ENCODE results near the gene TEFM.
"Not testable (repeated sequence)": the region's sequence is repeated elsewhere in the genome, so short reads cannot be mapped to it uniquely, and the experiment has no call there.

Gene TEFM

DNA sequence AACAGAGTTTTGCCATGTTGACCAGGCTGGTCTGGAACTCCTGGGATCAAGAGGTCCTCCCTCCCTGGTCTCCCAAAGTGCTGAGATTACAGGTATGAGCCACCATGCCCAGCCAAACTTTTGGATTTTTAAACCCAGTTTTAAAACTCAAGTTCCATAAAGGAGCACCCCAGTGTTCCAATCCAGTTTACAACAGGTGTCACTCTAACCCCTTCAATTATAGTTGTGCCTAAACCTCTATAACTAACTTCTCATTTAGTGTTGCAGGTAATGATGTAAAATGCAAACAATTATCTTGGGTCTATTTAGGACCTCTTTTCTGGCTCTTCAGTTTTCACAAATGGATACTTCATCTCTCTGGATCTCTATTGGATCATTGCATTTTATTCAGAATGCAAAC is 7.9 kb upstream of the TEFM start:
- no peak overlapping the region for H2AFZ ChIP-seq (ENCODE audit: low read length)
- no peak overlapping the region for H3K4me3 ChIP-seq (ENCODE audit: low read depth, low read length, poor library complexity, severe bottlenecking)
- H3K9me3 ChIP-seq (ENCODE audit: low read length): no peaks in the 10 kb centered on the region
- H4K20me1 ChIP-seq (ENCODE audit: insufficient read depth, low read length): no peaks in the 10 kb centered on the region
- H3K27me3 ChIP-seq (ENCODE audit: insufficient read depth, low read length): no peaks in the 10 kb centered on the region
- no peak overlapping the region for H3K9ac ChIP-seq (ENCODE audit: low read length)
- no peaks in the 10 kb centered on the region for H3K36me3 ChIP-seq (ENCODE audit: insufficient read depth, low read length)
- no peaks in the 10 kb centered on the region for H3K79me2 ChIP-seq (ENCODE audit: insufficient read depth, low read length)
- H3K9me2 ChIP-seq (ENCODE audit: low read depth, low read length): no peaks in the 10 kb centered on the region
- no peak overlapping the region for H3K4me2 ChIP-seq (ENCODE audit: low read length)
- no peak overlapping the region for H3K27ac ChIP-seq (ENCODE audit: low read depth, low read length, poor library complexity, severe bottlenecking)
- peaks cover under 1% of the 10 kb centered on the region for H3K4me1 ChIP-seq (ENCODE audit: insufficient read depth, low read length, severe bottlenecking)
- no peaks in the 10 kb centered on the region for H3F3A ChIP-seq (ENCODE audit: insufficient read depth, low read length)
- TF ChIP-seq EZH2 (IDR thresholded peaks at IDR 0.05; ENCODE audit: borderline replicate concordance, low read length): no peak
- TF ChIP-seq, protein P1, sequence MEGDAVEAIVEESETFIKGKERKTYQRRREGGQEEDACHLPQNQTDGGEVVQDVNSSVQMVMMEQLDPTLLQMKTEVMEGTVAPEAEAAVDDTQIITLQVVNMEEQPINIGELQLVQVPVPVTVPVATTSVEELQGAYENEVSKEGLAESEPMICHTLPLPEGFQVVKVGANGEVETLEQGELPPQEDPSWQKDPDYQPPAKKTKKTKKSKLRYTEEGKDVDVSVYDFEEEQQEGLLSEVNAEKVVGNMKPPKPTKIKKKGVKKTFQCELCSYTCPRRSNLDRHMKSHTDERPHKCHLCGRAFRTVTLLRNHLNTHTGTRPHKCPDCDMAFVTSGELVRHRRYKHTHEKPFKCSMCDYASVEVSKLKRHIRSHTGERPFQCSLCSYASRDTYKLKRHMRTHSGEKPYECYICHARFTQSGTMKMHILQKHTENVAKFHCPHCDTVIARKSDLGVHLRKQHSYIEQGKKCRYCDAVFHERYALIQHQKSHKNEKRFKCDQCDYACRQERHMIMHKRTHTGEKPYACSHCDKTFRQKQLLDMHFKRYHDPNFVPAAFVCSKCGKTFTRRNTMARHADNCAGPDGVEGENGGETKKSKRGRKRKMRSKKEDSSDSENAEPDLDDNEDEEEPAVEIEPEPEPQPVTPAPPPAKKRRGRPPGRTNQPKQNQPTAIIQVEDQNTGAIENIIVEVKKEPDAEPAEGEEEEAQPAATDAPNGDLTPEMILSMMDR (IDR thresholded peaks at IDR 0.05; ENCODE audit: low read length): peak; percentile 26; the same call in 1 of the 2 replicates

DNA sequence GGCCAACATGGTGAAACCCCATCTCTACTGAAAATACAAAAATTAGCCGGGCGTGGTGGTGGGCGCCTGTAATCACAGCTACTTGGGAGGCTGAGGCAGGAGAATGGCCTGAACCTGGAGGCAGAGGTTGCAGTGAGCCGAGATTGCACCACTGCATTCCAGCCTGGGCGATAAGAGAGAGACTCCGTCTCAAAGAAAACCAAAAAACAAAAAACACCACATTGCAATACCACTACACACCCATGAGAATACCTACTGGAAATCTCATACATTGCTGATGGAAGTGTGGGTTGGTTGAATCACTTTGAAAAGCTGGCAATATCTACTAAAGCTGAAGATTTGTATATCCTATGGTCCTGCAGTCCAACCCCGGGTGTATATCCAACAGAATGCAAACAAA is 4.1 kb upstream of the TEFM start:
- H3K27ac ChIP-seq (ENCODE audit: low read depth, low read length, poor library complexity, severe bottlenecking); H3K27me3 ChIP-seq (ENCODE audit: insufficient read depth, low read length); H4K20me1 ChIP-seq (ENCODE audit: insufficient read depth, low read length); H3K4me2 ChIP-seq (ENCODE audit: low read length); H3F3A ChIP-seq (ENCODE audit: insufficient read depth, low read length); H3K36me3 ChIP-seq (ENCODE audit: insufficient read depth, low read length); H3K9me2 ChIP-seq (ENCODE audit: low read depth, low read length); H2AFZ ChIP-seq (ENCODE audit: low read length); H3K79me2 ChIP-seq (ENCODE audit: insufficient read depth, low read length); H3K9me3 ChIP-seq (ENCODE audit: low read length); H3K9ac ChIP-seq (ENCODE audit: low read length); H3K4me3 ChIP-seq (ENCODE audit: low read depth, low read length, poor library complexity, severe bottlenecking): not testable (repeated sequence)
- peaks cover 27% of the 10 kb centered on the region for H3K4me1 ChIP-seq (ENCODE audit: insufficient read depth, low read length, severe bottlenecking)

DNA sequence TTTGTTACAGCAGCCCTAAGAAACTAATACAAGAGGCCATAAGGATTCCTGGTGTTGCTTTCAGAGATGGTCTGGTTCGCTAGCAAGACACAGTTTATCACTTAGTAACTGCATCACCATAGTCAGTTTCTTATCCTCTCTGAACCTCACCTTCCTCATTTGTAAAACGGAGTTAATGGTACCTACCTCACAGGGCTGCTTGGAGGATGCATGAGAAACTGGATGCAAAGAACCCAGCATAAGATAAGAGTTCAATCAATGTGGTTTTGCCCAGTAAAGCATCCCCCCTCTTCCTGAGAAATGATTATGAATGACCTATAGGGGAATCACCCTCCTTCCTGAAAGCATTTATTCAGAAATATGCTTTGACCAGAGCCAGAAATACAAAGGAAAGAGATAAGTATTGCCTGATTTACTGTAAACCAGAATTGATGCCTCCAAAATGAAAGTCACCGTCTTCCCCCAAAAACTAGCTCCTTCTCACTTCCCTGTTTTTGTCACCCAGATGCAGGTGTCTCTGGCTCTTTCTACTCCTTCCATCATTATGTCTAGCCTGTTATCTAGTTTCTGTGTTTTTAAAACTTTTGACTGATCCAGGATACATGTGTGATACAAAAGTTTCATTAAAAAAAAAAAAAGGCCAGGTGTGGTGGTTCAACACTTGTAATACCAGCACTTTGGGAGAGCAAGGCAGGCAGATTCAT is 2.8 kb upstream of the TEFM start:
- no peak overlapping the region for H3K4me2 ChIP-seq (ENCODE audit: low read length)
- no peaks in the 10 kb centered on the region for H3F3A ChIP-seq (ENCODE audit: insufficient read depth, low read length)
- H3K36me3 ChIP-seq (ENCODE audit: insufficient read depth, low read length): peaks cover 5% of the 10 kb centered on the region; the same call in 1 of the 2 replicates
- no peaks in the 10 kb centered on the region for H3K27me3 ChIP-seq (ENCODE audit: insufficient read depth, low read length)
- no peaks in the 10 kb centered on the region for H3K9me3 ChIP-seq (ENCODE audit: low read length)
- no peak overlapping the region for H3K9ac ChIP-seq (ENCODE audit: low read length)
- TF ChIP-seq EZH2 (IDR thresholded peaks at IDR 0.05; ENCODE audit: borderline replicate concordance, low read length): no peak
- TF ChIP-seq, protein P1 (IDR thresholded peaks at IDR 0.05; ENCODE audit: low read length): no peak
- H3K4me3 ChIP-seq (ENCODE audit: low read depth, low read length, poor library complexity, severe bottlenecking): no peak overlapping the region
- H3K27ac ChIP-seq (ENCODE audit: low read depth, low read length, poor library complexity, severe bottlenecking): no peak overlapping the region
- peaks cover 13% of the 10 kb centered on the region for H3K79me2 ChIP-seq (ENCODE audit: insufficient read depth, low read length)
- H3K9me2 ChIP-seq (ENCODE audit: low read depth, low read length): no peaks in the 10 kb centered on the region
- peaks cover 38% of the 10 kb centered on the region for H3K4me1 ChIP-seq (ENCODE audit: insufficient read depth, low read length, severe bottlenecking)
- H2AFZ ChIP-seq (ENCODE audit: low read length): no peak overlapping the region
- H4K20me1 ChIP-seq (ENCODE audit: insufficient read depth, low read length): no peaks in the 10 kb centered on the region

DNA sequence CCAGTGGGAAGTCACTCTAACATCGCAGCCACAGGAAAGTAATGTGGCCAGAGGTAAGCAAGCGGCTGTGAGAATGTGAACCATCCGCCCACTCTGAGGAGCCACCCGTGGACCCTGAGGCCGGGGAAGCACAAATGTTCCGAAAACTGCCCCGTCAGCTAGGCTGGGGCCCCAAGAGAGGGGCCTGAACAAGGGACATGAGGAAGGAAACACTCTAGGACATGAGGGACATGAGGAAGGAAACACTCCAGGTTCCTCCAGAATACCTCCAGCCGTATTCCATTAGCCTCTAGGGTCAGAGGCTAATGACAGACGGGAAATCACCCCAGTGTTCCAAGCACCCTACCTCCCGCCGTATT is 317 bp downstream of the TEFM start:
- Histone ChIP-seq H4K20me1 (ENCODE audit: insufficient read depth, low read length) (no peaks in the 10 kb centered on the region), H3K9me3 (ENCODE audit: low read length) (no peaks in the 10 kb centered on the region), H3K27ac (ENCODE audit: low read depth, low read length, poor library complexity, severe bottlenecking) (peak overlapping the region; percentile 22), H3K9me2 (ENCODE audit: low read depth, low read length) (no peaks in the 10 kb centered on the region), H3K36me3 (ENCODE audit: insufficient read depth, low read length) (peaks cover 29% of the 10 kb centered on the region), H3F3A (ENCODE audit: insufficient read depth, low read length) (0 out of 2 replicates have a peak, but pooled peaks cover 6% of the 10 kb centered on the region), H3K4me1 (ENCODE audit: insufficient read depth, low read length, severe bottlenecking) (peaks cover 38% of the 10 kb centered on the region), H3K4me2 (ENCODE audit: low read length) (peak overlapping the region; percentile 99), H3K27me3 (ENCODE audit: insufficient read depth, low read length) (no peaks in the 10 kb centered on the region), H3K79me2 (ENCODE audit: insufficient read depth, low read length) (peaks cover 15% of the 10 kb centered on the region), H3K4me3 (ENCODE audit: low read depth, low read length, poor library complexity, severe bottlenecking) (peak overlapping the region; percentile 96), H2AFZ (ENCODE audit: low read length) (0 out of 2 replicates have a peak overlapping the region, but pooled peaks have one; percentile 18), H3K9ac (ENCODE audit: low read length) (peak overlapping the region; percentile 95)
- TF ChIP-seq, protein P1 (IDR thresholded peaks at IDR 0.05; ENCODE audit: low read length): no peak
- no peak for TF ChIP-seq EZH2 (IDR thresholded peaks at IDR 0.05; ENCODE audit: borderline replicate concordance, low read length)
